ENCODE data around the gene LUM.

Gene LUM

GRCh38 chr12:91111366-91112325, at the start of gene LUM:
Gene LUM, minus strand, starts transcription at chr12:91111494. Its CDS starts 2,515 bp downstream, at chr12:91108979.
- Histone ChIP-seq H3K4me1 (ENCODE audit: control insufficient read depth in 1 of 2, insufficient read depth in 2 of 2, low read length in 2 of 2) (no peaks in the 10 kb centered on the region), H3K4me3 (ENCODE audit: low read depth in 1 of 2, low read length in 2 of 2) (peak within 1 kb of the TSS; percentile 10 to 48), H3K9ac (ENCODE audit: low read depth in 1 of 2, low read length in 2 of 2) (peak within 1 kb of the TSS in 1 of 2 donors; percentile 45), H3K9me3 (ENCODE audit: control insufficient read depth in 1 of 2, low read length in 2 of 2) (no peaks in the 10 kb centered on the region), H3K27ac (ENCODE audit: low read depth, low read length) (no peak within 1 kb of the TSS), H3K36me3 (ENCODE audit: control insufficient read depth in 1 of 2, insufficient read depth in 2 of 2, low read length in 2 of 2) (no peaks in the 10 kb centered on the region), H3K27me3 (ENCODE audit: control insufficient read depth in 1 of 2, insufficient read depth in 2 of 2, low read length in 2 of 2) (no peaks in the 10 kb centered on the region)

- Histone ChIP-seq H3K27ac (ENCODE audit: low read depth, low read length) (no peak overlapping the region), H3K36me3 (ENCODE audit: control insufficient read depth in 1 of 2, insufficient read depth in 2 of 2, low read length in 2 of 2) (no peaks in the 10 kb centered on the region), H3K27me3 (ENCODE audit: control insufficient read depth in 1 of 2, insufficient read depth in 2 of 2, low read length in 2 of 2) (no peaks in the 10 kb centered on the region), H3K9ac (ENCODE audit: low read depth in 1 of 2, low read length in 2 of 2) (no peak overlapping the region), H3K4me3 (ENCODE audit: low read depth in 1 of 2, low read length in 2 of 2) (no peak overlapping the region), H3K4me1 (ENCODE audit: control insufficient read depth in 1 of 2, insufficient read depth in 2 of 2, low read length in 2 of 2) (no peaks in the 10 kb centered on the region), H3K9me3 (ENCODE audit: control insufficient read depth in 1 of 2, low read length in 2 of 2) (no peaks in the 10 kb centered on the region)
Measured at GRCh38 chr12:91161009-91161408, 49.7 kb upstream of the LUM start.

DNA sequence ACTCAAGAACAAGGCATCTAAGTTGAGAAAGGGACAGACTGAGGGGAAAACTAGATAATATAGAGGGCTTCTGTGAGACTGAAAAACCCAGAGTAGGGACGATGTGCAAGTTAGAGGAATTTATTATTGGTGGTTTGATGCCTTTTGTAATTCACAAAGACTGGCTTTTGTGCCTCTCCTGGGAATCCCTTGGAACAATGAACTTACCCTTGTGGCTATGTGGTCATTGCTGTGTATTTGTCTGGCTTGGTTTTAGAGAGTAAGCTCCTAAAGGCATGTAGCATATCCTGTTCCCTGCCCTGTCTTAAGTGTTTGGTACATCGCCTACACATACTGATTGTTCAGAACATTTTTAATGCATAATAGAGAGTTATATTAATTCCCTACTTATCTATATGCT, 44.7 kb upstream of the LUM start:
- Histone ChIP-seq H3K9ac (ENCODE audit: low read depth in 1 of 2, low read length in 2 of 2) (no peak overlapping the region), H3K9me3 (ENCODE audit: control insufficient read depth in 1 of 2, low read length in 2 of 2) (no peaks in the 10 kb centered on the region), H3K4me1 (ENCODE audit: control insufficient read depth in 1 of 2, insufficient read depth in 2 of 2, low read length in 2 of 2) (no peaks in the 10 kb centered on the region), H3K36me3 (ENCODE audit: control insufficient read depth in 1 of 2, insufficient read depth in 2 of 2, low read length in 2 of 2) (no peaks in the 10 kb centered on the region), H3K4me3 (ENCODE audit: low read depth in 1 of 2, low read length in 2 of 2) (no peak overlapping the region), H3K27ac (ENCODE audit: low read depth, low read length) (no peak overlapping the region), H3K27me3 (ENCODE audit: control insufficient read depth in 1 of 2, insufficient read depth in 2 of 2, low read length in 2 of 2) (no peaks in the 10 kb centered on the region)

- Histone ChIP-seq H3K27me3 (ENCODE audit: control insufficient read depth in 1 of 2, insufficient read depth in 2 of 2, low read length in 2 of 2) (no peaks in the 10 kb centered on the region), H3K36me3 (ENCODE audit: control insufficient read depth in 1 of 2, insufficient read depth in 2 of 2, low read length in 2 of 2) (no peaks in the 10 kb centered on the region), H3K9ac (ENCODE audit: low read depth in 1 of 2, low read length in 2 of 2) (no peak overlapping the region), H3K9me3 (ENCODE audit: control insufficient read depth in 1 of 2, low read length in 2 of 2) (no peaks in the 10 kb centered on the region), H3K4me1 (ENCODE audit: control insufficient read depth in 1 of 2, insufficient read depth in 2 of 2, low read length in 2 of 2) (no peaks in the 10 kb centered on the region), H3K4me3 (ENCODE audit: low read depth in 1 of 2, low read length in 2 of 2) (no peak overlapping the region), H3K27ac (ENCODE audit: low read depth, low read length) (no peak overlapping the region)
Measured at GRCh38 chr12:91154131-91154530, 42.8 kb upstream of the LUM start.

DNA sequence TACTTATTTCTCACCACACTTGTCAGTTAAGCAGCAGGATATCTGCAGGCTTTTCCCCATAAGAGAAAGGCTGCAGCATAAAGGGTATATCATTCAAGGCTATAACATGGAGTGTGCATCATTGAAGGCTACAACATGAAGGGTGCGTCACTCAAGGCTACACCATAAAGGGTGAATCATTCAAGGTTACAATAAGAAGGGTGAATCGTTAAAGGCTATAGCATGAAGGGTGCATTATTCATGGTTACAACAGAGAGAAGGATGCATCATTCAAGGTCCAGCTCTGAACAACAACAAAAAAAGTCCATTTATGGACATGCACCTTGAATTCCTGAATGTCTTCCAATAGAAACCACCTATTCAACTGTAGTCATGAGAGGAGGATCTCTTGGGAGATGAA, 32.8 kb upstream of the LUM start:
- Histone ChIP-seq H3K9me3 (ENCODE audit: control insufficient read depth in 1 of 2, low read length in 2 of 2) (no peaks in the 10 kb centered on the region), H3K27ac (ENCODE audit: low read depth, low read length) (no peak overlapping the region), H3K4me3 (ENCODE audit: low read depth in 1 of 2, low read length in 2 of 2) (no peak overlapping the region), H3K9ac (ENCODE audit: low read depth in 1 of 2, low read length in 2 of 2) (no peak overlapping the region), H3K36me3 (ENCODE audit: control insufficient read depth in 1 of 2, insufficient read depth in 2 of 2, low read length in 2 of 2) (no peaks in the 10 kb centered on the region), H3K27me3 (ENCODE audit: control insufficient read depth in 1 of 2, insufficient read depth in 2 of 2, low read length in 2 of 2) (no peaks in the 10 kb centered on the region), H3K4me1 (ENCODE audit: control insufficient read depth in 1 of 2, insufficient read depth in 2 of 2, low read length in 2 of 2) (peaks cover 3 to 12% of the 10 kb centered on the region in 2 donors)

- H3K4me1 ChIP-seq (ENCODE audit: control insufficient read depth in 1 of 2, insufficient read depth in 2 of 2, low read length in 2 of 2) = peaks cover 9 to 21% of the 10 kb centered on the region in 2 donors
- H3K27ac ChIP-seq (ENCODE audit: low read depth, low read length) = no peak overlapping the region
- no peaks in the 10 kb centered on the region for H3K27me3 ChIP-seq (ENCODE audit: control insufficient read depth in 1 of 2, insufficient read depth in 2 of 2, low read length in 2 of 2)
- H3K9ac ChIP-seq (ENCODE audit: low read depth in 1 of 2, low read length in 2 of 2) = no peak overlapping the region
- H3K9me3 ChIP-seq (ENCODE audit: control insufficient read depth in 1 of 2, low read length in 2 of 2) = no peaks in the 10 kb centered on the region
- no peaks in the 10 kb centered on the region for H3K36me3 ChIP-seq (ENCODE audit: control insufficient read depth in 1 of 2, insufficient read depth in 2 of 2, low read length in 2 of 2)
- no peak overlapping the region for H3K4me3 ChIP-seq (ENCODE audit: low read depth in 1 of 2, low read length in 2 of 2)
Measured at GRCh38 chr12:91143206-91143605, 31.9 kb upstream of the LUM start.

DNA sequence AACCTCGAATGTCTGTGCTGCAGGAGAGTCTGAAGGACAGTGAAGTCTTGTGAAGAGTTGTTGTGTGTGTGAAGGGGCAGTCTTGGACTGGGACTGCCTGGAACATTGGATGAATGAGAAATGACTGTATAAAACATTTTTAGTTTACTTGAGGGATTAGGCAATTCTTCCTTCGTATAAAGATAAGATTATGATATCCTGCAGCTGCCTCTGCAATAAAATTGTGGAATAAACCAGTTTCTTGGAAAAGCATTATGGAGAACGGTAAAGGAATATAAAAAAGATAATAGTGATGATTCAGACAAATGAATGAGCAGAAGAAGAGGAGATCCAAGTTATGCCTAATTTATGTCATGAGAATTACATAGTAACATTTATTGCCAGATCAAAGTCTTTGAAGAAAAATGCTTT, 30.9 kb upstream of the LUM start:
- Histone ChIP-seq H3K27ac (ENCODE audit: low read depth, low read length) (no peak overlapping the region), H3K4me1 (ENCODE audit: control insufficient read depth in 1 of 2, insufficient read depth in 2 of 2, low read length in 2 of 2) (peaks cover 14 to 27% of the 10 kb centered on the region in 2 donors), H3K4me3 (ENCODE audit: low read depth in 1 of 2, low read length in 2 of 2) (no peak overlapping the region)

DNA sequence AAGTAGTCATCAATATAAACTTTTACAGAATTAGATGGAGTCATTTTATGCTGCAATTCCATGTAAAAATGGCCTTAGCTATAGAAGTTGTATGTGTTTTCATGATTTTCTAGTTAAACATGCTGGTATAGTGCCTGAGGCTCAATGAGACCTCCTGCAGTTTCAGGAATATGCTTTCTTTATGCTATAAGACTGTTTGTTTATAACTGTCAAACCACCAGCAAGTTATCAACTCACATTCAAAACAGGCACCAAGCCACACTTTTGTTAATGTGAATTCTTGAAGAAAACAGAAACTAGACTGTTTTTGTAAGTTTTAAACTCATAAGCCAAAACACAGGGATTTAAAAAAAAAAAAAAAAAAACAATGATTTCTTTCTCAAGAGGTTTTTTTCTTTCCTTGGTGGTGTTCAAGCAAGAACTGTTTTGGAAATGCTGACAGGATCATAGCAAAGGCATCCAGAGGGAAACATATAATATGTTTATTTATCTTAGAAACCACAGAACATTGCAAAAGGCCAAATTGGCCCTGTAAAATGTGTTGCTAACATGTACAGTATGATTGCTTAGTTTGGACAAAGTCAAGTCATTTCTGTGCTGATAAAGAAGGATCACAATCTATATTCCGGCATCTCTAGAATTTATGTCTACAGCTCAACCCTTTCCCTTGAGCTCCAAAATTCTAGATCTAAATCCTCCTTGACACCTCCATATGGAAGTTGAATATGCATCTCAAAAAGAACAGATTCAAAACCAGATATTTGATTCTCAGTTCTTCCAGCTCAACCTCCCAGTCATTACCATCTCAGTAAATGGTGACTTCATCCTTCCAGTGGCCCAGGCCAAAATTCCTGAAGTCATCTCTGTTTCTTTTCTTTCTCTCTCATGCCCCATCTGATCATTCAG, 29.0 kb upstream of the LUM start:
- Histone ChIP-seq H3K4me1 (ENCODE audit: control insufficient read depth in 1 of 2, insufficient read depth in 2 of 2, low read length in 2 of 2) (peaks cover 14 to 27% of the 10 kb centered on the region in 2 donors), H3K9me3 (ENCODE audit: control insufficient read depth in 1 of 2, low read length in 2 of 2) (no peaks in the 10 kb centered on the region), H3K27me3 (ENCODE audit: control insufficient read depth in 1 of 2, insufficient read depth in 2 of 2, low read length in 2 of 2) (no peaks in the 10 kb centered on the region), H3K4me3 (ENCODE audit: low read depth in 1 of 2, low read length in 2 of 2) (no peak overlapping the region), H3K27ac (ENCODE audit: low read depth, low read length) (no peak overlapping the region), H3K36me3 (ENCODE audit: control insufficient read depth in 1 of 2, insufficient read depth in 2 of 2, low read length in 2 of 2) (no peaks in the 10 kb centered on the region), H3K9ac (ENCODE audit: low read depth in 1 of 2, low read length in 2 of 2) (no peak overlapping the region)

More for the DNA sequence above, 30.9 kb upstream of the LUM start:
- Histone ChIP-seq H3K27me3 (ENCODE audit: control insufficient read depth in 1 of 2, insufficient read depth in 2 of 2, low read length in 2 of 2) (no peaks in the 10 kb centered on the region), H3K36me3 (ENCODE audit: control insufficient read depth in 1 of 2, insufficient read depth in 2 of 2, low read length in 2 of 2) (no peaks in the 10 kb centered on the region), H3K9me3 (ENCODE audit: control insufficient read depth in 1 of 2, low read length in 2 of 2) (no peaks in the 10 kb centered on the region), H3K9ac (ENCODE audit: low read depth in 1 of 2, low read length in 2 of 2) (no peak overlapping the region)

DNA sequence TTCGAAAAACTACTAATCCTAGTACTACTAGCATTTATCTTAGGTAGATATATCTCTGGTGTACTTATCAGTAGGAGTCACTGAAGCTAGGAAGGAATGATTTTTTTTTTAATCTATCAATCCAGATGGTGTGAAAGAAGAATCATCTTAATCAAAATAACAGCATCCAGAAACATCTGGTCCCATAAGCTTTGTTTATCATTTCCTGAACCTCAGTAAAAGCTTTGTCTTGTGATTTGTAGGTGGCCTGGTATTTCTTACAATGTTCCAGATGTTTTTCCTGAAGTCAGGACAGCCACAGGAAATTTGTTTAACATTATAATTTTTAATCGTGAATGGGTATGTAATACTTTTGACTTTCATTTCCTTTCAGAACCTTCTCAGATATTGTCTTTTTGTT, 28.0 kb upstream of the LUM start:
- H3K4me1 ChIP-seq (ENCODE audit: control insufficient read depth in 1 of 2, insufficient read depth in 2 of 2, low read length in 2 of 2) = peaks cover 14 to 27% of the 10 kb centered on the region in 2 donors

More for the DNA sequence above, 28.0 kb upstream of the LUM start:
- Histone ChIP-seq H3K4me3 (ENCODE audit: low read depth in 1 of 2, low read length in 2 of 2) (no peak overlapping the region), H3K27me3 (ENCODE audit: control insufficient read depth in 1 of 2, insufficient read depth in 2 of 2, low read length in 2 of 2) (no peaks in the 10 kb centered on the region), H3K36me3 (ENCODE audit: control insufficient read depth in 1 of 2, insufficient read depth in 2 of 2, low read length in 2 of 2) (no peaks in the 10 kb centered on the region), H3K27ac (ENCODE audit: low read depth, low read length) (no peak overlapping the region), H3K9ac (ENCODE audit: low read depth in 1 of 2, low read length in 2 of 2) (no peak overlapping the region), H3K9me3 (ENCODE audit: control insufficient read depth in 1 of 2, low read length in 2 of 2) (no peaks in the 10 kb centered on the region)

Measured in duodenal mucosa (tissue), 2 donors.